ENCODE measurements around the gene GPRIN3.
"Not testable (repeated sequence)": the region's sequence is repeated elsewhere in the genome, so short reads cannot be mapped to it uniquely, and the experiment has no call there.

Gene GPRIN3

DNA sequence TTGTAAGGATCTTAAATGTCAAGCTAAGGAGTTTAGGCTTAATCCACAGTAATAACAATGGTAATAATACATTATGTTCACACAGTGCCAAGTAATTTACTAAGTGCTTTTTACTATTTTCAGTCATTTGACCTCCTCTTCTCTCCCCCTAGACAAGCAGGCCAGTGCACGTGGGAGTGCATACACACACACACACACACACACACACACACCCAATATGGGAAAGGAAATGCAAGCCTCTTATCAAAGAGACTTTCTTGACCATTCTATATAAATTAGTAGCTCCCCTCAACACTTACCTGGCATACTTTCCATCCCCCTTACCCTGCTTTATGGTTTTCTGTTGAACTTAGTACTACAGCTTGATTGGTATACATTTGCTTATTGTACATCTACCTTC lies 3.8 kb upstream of the GPRIN3 start:
- DNase-seq, result no peak

DNA sequence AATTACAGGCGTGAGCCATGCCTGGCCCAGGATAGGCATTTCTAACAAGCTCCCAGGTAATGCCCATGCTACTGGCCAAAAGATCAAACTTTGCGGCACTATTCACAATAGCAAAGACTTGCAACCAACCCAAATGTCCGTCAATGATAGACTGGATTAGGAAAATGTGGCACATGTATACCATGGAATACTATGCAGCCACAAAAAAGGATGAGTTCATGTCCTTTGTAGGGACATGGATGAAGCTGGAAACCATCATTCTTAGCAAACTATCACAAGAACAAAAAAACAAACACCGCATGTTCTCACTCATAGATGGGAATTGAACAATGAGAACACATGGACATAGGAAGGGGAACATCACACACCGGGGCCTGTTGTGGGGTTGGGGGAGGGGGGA lies 1.6 kb upstream of the GPRIN3 start:
- not testable (repeated sequence) for DNase-seq

DNA sequence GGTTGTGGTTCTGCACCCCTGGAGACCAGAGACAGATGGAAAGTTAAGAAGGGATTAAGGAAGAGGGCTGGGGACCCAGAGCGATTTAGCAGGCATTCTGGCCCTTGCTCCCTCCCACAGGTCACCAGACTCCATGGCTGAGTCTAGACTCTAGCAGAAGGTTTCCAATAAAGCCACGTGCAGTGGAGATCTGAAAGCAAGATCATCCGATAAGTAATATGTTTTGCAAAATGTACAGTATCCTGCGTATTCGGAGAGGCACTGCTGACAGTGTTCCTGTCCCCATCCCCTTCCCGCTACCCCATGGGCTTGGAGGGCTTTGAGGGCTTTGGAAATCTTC lies 531 bp upstream of the GPRIN3 start:
- DNase-seq, result peak; percentile 46

DNA sequence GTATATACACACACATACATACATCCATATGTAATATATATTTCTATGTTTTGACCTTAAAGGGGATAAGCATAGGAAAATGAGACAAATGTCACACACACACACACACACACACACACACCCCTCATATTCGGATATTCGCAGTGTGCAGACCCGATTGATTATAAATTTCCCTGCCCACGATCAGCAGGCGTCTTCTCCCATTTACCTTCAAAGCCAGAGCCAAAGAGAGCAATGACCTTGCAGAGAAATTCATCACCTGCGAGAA lies 488 bp downstream of the GPRIN3 start:
- DNase-seq, result no peak

DNA sequence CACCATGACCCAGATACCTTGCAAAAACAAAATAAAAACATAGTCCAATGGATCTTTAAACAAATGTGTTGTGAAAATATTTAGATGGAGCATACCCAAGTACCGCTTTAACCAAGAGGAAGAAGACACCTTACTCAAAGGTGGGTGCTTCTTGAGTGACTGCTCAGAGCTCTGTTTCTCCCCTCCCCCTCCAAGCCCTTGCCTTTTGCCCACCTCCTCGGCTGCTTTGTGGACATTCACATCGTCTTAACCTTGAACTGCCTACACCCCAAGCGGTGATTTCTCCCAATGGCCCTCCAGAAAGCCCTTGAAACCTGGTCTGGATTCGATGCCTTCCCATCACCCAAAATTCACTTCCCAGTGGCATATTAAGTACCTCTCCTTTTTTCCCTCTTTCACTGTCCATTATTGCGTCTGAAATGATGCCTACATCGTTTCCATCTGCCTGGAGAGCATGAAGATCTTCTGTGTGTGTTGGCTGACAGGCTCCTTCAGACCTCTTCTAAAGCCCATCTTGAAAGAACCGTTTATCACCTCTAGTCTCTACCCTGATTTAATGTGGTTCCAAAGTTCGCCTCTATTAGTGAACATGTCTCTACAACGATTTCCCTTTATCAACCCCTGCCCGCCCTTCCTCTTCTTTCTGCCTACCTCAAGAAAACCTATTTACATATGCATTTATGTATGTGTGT lies 968 bp downstream of the GPRIN3 start:
- DNase-seq, result peak; percentile 39

DNA sequence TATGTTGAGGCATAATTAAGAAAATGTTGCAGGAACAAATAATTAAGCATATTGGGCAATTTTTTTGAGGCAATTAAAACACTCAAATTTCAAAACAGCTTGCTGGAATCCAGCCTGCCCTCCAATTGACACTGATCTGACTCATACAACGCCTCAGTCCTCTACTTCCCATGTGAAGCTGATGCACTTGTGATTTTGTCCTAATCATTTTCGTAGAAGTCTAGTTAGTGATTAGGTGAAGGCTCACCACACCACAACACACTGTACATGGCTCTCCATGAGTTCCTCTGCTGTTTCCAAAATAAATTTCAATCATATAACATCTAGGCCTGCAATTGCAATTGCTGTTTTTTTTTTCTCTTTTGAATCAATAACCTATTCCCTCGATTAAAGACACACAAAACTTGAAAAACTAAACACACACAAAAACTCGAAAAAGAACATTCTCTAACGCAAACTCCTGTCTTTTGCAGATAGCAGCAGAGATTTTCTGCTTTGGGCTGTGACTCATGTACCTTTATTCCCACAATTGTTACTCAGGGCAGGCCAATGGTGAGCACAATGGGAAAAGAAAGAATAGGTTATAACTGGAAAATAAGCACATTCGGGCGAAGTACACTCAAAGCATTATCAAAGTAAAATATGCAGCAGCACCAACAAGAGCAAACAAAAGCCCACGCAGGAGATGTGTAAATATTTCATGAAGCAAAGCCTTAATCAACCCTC lies 1.7 kb downstream of the GPRIN3 start:
- peak; percentile 80 for DNase-seq

DNA sequence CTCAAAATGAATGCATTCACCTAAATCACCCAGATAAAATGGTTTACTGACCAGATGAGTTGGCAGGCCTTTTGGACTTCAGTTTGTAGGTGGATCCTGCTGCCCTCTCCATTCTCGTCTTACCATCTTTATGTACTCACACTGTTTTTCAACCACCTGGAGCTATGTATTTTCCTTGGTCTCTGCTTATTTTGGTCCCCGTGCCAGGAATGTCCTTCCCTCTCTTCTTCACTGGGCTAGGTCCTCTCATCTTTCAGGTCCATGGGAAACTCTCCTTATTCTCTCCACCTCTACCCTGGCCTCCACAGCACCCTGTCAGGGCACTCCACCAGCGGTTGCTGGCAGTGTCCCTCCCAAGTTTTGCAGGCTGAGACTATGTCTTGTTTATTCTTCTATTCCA lies 2.6 kb downstream of the GPRIN3 start:
- no peak for DNase-seq

DNA sequence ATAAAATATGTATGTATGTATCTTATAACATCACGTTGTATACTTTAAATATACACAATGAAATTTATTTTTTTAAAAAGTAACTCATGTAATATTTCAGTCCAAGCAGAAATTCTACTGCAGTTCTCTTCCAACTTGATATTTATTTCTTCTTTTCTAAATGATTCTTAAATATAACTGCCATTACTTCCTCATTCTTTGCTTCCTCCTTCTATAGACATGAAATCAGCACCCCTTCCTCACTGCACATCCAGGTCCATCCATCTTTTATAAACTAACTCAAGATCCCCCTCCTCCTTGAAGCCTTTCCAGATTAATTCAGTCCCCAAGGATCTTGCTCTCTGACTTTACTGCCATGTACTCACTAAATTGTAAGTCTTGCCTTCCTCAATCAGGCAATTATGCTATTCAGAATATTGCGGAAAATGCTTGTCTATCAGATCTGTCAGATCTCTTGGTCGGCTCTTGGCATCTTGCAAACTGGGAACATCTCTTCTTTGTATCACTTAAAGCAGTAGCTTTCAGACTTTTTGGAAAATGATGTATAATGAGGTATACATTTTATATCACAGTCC lies 3.7 kb downstream of the GPRIN3 start:
- DNase-seq, result peak; percentile 49

DNA sequence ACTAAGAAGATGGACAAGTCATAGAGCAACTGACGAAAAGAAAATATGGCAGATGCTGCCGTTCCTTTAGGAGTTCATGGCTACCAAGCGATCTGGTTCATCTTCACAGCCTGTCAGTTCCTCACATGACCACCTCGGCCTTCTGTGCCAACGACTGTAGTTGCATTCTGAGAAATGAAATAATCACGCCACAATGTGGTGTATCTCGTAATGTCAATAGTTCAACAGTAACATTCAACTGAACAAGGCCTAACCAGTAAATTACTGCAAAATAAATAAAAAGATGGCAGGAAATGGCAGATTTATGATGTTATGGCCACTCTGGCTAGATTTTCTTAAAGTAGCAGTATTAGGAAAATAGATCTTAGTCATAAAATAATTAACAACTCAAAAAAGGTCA lies 4.4 kb downstream of the GPRIN3 start:
- DNase-seq, result peak; percentile 81

DNA sequence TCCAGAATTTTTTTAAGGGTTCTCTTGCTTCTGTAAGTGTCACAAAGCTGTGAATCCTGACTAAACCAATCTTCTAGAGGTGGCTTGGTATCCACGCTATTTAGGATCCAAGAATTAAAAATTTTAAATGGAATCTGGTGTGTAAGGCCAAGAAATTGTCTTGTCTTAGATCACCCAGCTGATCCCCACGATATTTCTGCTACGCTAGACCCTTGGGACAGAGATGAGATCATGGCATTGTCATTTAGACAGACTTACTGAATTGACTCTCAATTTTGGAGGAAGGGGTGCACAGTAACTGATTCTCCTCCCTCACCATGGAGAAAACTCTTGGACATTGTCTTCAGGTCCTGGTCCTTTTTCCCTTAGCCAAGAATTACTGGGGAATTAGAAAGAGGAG lies 5.7 kb downstream of the GPRIN3 start:
- DNase-seq, result no peak

DNA sequence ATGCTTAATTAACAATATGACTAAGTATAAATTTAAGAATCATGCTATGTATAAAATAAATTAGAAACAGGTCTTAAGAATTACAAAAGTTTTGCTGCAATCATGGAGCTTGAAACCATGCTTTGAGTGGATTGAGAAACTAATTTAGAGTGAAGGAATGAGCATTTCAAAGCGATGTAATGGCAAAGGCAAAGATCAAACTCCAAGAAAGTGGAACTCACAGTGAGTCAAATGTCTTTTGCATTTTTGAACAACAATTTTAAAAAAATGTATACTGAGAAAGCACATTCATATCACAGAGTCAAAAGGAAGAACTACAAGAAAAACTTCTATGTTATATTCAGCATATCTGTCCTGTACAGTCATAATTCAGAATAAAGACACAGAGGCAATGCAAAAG lies 6.6 kb downstream of the GPRIN3 start:
- peak; percentile 57 for DNase-seq

DNA sequence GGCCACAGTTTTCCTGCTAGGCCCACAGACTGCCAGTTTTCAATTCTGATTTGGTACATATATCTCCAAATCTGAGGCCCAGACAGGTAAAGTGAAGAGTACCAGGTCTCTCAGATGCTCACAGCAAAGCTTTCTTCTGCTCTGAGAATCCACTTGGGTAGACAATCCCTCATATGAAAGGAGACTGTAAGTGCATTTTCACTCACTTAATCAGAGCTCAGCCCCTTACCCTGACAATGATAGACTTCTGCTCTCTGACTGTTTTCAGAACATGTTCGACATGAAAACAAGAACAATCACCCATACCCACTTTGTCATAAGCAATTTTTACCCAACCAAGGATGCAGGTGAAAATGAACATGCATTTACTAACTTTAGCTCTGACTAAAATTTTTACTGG lies 7.1 kb downstream of the GPRIN3 start:
- DNase-seq, result no peak

DNA sequence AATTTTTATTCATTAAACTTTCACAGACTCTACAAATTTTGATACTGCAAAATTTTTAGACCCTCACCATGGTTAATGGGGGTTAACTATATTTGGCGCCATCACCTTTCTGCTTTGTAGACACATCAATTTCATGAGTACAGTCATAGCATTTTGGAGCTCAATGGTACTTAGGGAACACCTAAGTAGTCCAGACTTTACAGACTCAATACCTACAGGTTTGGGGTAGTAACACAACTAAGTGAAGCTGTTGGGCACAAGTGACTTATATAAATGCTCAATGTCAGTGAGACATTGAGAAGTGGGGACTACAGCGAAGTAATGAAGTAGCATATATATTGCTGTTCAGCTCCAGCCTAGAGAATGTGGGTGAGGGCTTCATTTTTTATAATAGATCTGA lies 7.5 kb downstream of the GPRIN3 start:
- no peak for DNase-seq

DNA sequence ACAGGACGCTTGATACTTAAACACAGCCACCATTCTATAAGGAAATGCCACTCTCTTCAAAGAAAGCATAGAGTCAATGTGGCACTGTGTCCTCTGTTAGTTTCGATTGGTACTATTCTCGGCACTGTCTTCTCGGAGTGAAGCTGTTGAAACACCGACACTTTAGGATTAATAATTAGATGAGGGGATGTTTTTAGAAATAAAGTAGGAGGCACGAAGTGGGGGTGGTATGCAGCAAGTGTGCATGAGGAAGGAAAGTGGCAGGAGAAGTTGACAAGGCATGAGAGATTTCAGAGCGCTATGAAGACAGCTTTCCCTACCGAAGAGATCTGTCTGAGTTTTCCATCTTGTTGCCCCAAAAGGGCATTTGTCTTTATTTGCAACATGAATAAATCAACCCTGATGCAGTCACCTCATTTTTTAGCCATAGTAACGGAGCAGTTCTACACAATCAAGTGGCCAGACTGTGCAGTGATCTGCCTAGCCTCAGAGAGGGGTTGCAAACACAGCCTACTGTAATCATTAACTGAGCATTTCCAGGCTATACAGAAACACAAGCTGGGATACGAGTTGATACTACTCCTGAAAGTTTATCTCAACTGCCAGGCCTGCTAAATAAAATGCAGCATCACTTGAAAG lies 8.3 kb downstream of the GPRIN3 start:
- peak; percentile 37 for DNase-seq

DNA sequence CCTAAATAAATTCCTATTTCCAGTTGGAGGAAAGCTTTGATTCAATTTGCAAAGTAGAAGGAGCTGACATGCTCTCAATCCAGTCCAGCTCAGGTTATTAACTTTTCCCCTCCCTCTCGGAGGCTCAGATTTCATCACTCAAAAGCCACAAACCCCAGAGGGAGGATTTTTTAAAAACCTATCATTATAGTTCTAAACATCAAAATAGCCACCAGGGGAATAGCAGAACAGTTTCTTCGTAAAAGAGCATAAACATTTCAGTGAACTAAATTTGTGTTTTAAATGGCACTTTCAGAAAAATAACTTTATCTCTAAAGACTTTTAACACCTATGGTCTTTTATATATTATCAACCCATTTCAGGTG lies 8.8 kb downstream of the GPRIN3 start:
- no peak for DNase-seq

DNA sequence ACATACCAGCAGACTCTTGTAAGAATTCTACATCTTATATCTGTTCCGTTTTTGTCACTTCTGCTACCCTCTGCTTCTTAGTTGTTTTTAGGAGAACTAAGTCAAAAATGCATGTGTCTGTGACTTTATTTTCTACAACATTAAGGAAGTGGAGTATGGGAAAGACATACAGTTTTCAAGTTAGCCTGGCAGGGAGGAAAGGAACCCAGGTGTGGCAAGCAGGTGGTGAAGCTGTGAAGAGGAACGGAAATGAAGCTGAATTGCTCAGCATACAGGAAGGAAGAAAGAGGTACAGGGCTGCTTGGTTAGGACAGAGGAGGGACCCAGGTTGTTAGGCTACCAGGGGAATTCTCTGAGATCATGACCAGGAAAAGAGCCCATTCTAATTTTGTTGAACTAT lies 9.4 kb downstream of the GPRIN3 start:
- peak; percentile 47 for DNase-seq

DNA sequence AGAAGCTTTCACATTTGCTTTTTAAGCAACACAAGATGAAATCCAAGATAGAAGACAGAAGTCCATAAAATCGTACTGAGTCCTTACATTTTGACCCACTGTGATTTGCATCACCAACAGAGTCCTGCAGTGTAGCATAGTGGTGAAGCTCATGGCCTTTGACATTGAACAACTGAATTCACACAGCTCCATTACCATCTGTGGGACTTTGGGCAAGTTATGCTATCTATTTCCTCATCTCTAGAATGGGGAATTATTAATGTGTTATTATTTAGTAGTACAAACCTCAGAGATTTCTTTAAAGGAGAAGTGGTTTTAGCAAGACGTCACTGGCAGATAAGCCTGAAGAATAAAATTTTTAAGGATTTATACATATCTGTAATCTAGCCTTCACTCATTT lies 10.7 kb downstream of the GPRIN3 start:
- peak; percentile 75 for DNase-seq

DNA sequence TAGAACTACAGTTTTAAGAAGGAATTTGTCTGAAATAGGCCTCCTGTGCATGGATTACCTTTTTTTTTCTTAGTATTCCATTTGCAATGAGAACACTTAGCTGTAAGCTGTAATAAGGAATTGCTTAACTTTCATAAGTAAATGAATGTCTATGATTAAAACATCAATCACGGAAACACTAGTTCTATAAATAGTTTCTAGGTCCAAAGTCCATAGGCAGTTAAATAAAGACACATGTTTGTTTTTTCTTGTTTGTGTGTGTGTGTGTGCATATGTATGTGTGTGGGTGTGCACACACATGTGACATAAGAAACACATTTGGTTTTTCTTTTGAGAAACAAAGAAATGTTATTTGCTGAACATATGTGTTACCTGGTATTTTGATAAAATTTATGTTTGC lies 11.2 kb downstream of the GPRIN3 start:
- DNase-seq, result no peak

DNA sequence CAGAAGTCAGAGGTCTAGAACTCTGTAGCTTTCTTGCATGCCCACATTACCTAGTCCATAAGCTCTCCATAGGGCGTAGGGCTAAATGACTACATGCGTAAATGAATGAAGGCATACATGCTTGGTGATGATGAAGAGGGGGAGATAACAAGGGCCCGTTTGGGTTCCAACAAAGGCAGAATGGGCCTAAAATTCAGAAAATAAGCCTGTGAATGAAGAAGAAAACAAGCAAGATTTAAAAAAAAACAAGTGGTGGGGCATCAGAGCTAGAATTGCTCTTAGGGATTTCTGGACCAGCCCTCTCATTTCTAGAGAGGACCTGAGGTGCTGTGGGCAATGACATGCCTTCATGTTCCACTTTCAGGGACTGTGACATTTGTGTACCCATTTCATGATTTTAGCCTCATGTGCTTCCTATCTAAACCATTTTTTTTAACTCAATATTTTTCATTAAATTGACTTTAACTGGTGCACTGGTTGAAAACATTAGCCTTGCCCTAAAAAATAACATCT lies 12.1 kb downstream of the GPRIN3 start:
- DNase-seq, result no peak

DNA sequence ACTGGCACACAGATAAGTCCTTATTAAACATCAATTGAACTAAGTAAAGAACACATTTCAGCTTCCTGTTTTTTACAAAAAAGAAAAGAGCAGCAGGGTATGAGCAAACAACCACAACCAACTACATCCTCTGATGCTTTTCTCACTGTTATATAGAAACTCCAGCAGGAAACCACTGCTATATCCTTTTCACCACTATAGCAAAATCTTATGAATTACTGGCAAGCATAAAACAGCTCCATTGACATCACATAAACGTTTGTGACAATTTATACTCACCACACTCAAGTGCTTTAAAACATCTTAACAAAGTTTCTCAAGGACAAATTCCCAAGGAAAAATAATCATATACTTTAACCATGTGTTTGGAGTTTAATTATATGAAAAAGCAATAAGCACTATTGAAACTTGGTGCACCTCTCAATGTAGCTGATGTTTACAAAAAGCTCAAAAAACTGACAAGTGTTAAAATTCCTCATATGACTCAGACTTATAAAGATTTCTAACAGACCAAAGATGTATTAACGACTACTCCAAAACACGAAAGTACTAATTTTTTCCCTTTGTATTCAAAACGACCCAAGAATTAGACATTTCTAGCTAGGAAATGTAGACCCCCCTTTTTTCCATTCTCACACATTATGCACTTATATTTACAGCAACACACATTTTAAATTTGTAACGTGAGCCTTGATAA lies 12.9 kb downstream of the GPRIN3 start:
- DNase-seq, result peak; percentile 67

DNA sequence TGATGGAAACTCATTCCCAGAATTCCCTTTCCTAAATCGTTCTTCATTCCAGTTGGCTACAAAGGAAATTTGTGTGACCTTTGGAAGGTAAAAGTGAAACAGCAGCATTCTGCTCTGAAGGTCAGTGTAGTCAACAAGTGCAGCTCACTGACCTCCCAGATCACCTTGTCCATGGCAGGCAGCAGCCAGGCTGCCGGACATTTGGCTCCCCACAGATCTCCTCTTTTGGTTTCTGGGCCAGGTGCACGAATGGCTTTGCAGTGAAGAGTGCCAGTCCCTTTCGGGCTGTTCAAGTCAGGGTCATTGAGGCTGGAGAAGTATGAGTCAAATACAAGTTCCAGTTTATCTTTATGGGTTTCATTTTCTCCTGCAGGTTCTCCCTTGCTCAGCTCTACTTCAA lies 14.3 kb downstream of the GPRIN3 start:
- DNase-seq, result no peak

DNA sequence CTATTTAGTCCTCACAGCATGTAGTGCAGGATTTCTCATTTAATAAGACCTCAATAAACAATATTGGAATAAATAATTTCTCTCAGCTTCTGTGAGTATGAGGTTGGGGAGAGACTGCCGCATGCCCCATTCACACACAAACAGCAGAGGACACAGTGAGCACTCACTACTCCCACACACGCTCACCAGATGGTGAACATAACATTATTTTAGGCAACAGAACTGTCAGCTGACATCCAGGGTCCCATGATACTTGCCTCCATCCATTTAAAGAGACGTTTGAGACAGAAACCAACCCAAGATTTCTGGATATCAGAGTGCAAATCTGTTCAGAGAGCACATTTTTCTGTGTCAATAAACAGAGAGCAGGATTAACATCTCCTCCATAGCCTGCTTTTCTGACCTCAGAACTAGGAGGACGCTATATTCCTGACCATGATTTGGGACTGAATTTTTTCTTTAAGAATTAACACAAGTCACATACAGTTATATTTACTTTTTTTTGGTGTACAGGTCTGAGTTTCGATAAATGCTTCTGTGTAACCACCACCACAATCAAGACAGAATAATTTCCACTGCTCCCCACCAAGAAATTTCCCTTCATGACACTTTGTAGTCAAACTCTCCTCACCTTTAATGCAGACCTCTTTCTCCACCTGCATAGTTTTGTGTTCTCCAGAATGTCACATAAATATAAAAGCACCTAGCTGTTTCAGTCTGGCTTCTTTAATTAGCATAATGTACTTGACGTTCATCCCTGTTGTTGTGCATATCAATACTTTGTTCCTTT lies 16.7 kb downstream of the GPRIN3 start:
- DNase-seq, result no peak

DNA sequence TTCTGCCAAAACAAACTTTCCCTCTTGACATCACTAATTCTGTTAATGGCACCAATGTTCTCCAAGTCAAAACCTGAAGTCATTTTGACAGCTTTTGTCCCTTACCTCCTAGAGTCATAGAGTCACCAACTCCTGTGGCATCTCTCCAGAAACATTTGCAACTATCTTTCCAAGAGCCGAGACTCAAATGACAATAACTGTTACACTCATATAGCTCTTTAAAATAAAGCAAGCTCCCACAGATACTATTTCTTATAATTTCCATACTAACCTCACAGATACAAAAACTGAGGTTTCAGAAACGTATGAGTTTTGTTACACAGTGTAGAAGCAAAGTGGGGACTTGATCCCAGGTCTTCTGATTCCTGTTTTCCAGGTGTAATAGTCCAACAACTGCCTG lies 18.3 kb downstream of the GPRIN3 start:
- DNase-seq, result no peak
